Testis (tissue), 2 donors: ENCODE results near the gene FGA.

ENCODE experiments used
- POLR2A ChIP-seq: fragments of 450-650 bp; IDR thresholded peaks from one replicate; pipeline ENCODE4 v1.6.1; 2017; ENCODE audit warnings: antibody characterized with exemption, mild to moderate bottlenecking, moderate library complexity
- TF ChIP-seq, protein P1 (sequence below), 3 experiments: fragments of 450-650 bp in 2 of 3; fragments of 200-600 bp in 1 of 3; sonication (generic) in 1 of 3; IDR thresholded peaks; one replicate each; pipeline ENCODE4 v1.5.1; 2016 to 2019; ENCODE audit warnings: antibody characterized with exemption in 3 of 3, mild to moderate bottlenecking in 2 of 3, moderate library complexity in 1 of 3

DNA sequence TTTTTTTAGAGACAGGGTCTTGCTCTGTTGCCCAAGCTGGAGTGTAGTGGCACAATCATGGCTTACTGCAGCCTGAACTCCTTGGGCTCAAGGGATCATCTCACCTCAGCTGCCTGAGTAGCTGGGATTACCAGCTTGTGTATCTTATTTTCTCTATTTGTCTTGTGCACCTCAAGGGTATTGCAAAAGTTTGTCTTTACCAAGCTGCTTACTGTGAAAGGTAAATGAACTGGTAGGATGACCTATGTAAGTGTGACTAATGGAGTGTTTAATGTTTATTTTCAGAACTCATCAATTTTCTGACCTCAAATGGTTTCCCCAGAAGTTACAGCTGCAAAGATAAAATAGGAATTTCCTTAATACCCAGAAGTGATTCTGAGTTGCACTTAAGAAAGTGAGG, 5.3 kb upstream of the FGA start:
- TF ChIP-seq, protein P1, sequence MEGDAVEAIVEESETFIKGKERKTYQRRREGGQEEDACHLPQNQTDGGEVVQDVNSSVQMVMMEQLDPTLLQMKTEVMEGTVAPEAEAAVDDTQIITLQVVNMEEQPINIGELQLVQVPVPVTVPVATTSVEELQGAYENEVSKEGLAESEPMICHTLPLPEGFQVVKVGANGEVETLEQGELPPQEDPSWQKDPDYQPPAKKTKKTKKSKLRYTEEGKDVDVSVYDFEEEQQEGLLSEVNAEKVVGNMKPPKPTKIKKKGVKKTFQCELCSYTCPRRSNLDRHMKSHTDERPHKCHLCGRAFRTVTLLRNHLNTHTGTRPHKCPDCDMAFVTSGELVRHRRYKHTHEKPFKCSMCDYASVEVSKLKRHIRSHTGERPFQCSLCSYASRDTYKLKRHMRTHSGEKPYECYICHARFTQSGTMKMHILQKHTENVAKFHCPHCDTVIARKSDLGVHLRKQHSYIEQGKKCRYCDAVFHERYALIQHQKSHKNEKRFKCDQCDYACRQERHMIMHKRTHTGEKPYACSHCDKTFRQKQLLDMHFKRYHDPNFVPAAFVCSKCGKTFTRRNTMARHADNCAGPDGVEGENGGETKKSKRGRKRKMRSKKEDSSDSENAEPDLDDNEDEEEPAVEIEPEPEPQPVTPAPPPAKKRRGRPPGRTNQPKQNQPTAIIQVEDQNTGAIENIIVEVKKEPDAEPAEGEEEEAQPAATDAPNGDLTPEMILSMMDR (IDR thresholded peaks at IDR 0.05): no peak
- TF ChIP-seq POLR2A: no peak
